K562 (cell line): ENCODE data around the gene ARSK. TPM values are rescaled to one million over a fixed set of nuclear protein-coding genes. Genes with fewer than 3 reads are reported as not detected.
A peak's percentile ranks its signal among the peaks of the same experiment; 100 is the strongest.

ENCODE experiments used
- ADNP ChIP-seq: fragments of 200-800 bp; sonication (Bioruptor generic); IDR thresholded peaks from 2 replicates; pipeline ENCODE4 v1.6.1; 2016; ENCODE audit warnings: missing genetic modification characterization, missing compliant biosample characterization
- BHLHE40 ChIP-seq: IDR thresholded peaks from 2 replicates; pipeline ENCODE4 v1.6.1; 2011; ENCODE audit warnings: low read length, improper control_type of control experiment
- CHCHD3 ChIP-seq: fragments of 250-450 bp; sonication (Bioruptor Pico); IDR thresholded peaks from 2 replicates; pipeline ENCODE4 v2.1.2; 2022; ENCODE audit warnings: mild to moderate bottlenecking
- CSDE1 ChIP-seq, 2 experiments: fragments of 450-650 bp; IDR thresholded peaks; 2 replicates each; pipeline ENCODE4 v1.6.1; 2016; ENCODE audit warnings: mild to moderate bottlenecking in 1 of 2
- HDAC6 ChIP-seq: IDR thresholded peaks from 2 replicates; pipeline ENCODE4 v1.6.1; 2012; ENCODE audit warnings: low read depth, mild to moderate bottlenecking, control low read depth, inconsistent platforms, low read length, moderate library complexity
- IFI16 ChIP-seq: fragments of 250-450 bp; sonication (Bioruptor Pico); IDR thresholded peaks from 2 replicates; pipeline ENCODE4 v2.1.2; 2022; ENCODE audit warnings: mild to moderate bottlenecking, inconsistent platforms
- IRF2 ChIP-seq: sonication (generic); formaldehyde crosslinking; IDR thresholded peaks from 2 replicates; pipeline ENCODE4 v1.8.1; 2022; ENCODE audit warnings: mild to moderate bottlenecking, missing genetic modification reagents
- NCOR1 ChIP-seq: fragments of 450-650 bp; IDR thresholded peaks from 2 replicates; pipeline ENCODE4 v1.6.1; 2016; ENCODE audit warnings: mild to moderate bottlenecking, moderate library complexity
- NELFE ChIP-seq: IDR thresholded peaks from 2 replicates; pipeline ENCODE4 v1.6.1; 2011; ENCODE audit warnings: mild to moderate bottlenecking; ENCODE audit not compliant: insufficient read depth, insufficient read length
- NR2C2 ChIP-seq, 2 experiments: fragments of 200-800 bp in 1 of 2; sonication (Bioruptor generic) in 1 of 2; sonication (generic) in 1 of 2; formaldehyde crosslinking in 1 of 2; IDR thresholded peaks; 2 replicates each; pipeline versions ENCODE4 v1.6.1 to v1.8.0; 2016 to 2022; ENCODE audit warnings: mild to moderate bottlenecking in 1 of 2, missing compliant biosample characterization in 1 of 2, missing genetic modification characterization in 1 of 2, missing genetic modification reagents in 1 of 2
- NUFIP1 ChIP-seq: fragments of 450-650 bp; IDR thresholded peaks from 2 replicates; pipeline ENCODE4 v1.6.1; 2018; ENCODE audit not compliant: partially characterized antibody
- RBM39 ChIP-seq: fragments of 200-400 bp; formaldehyde crosslinking; optimal IDR thresholded peaks from 2 replicates; pipeline ENCODE3; 2018; ENCODE audit warnings: low read depth, low read length
- SRSF1 ChIP-seq: fragments of 200-400 bp; formaldehyde crosslinking; IDR thresholded peaks from 2 replicates; pipeline ENCODE4 v1.6.1; 2017; ENCODE audit warnings: mild to moderate bottlenecking, low read depth, low read length, moderate library complexity
- STAT6 ChIP-seq: sonication (generic); formaldehyde crosslinking; IDR thresholded peaks from 2 replicates; pipeline ENCODE4 v1.8.1; 2023; ENCODE audit warnings: mild to moderate bottlenecking, missing genetic modification reagents
- TAF7 ChIP-seq: fragments of 450-650 bp; IDR thresholded peaks from 2 replicates; pipeline ENCODE4 v1.6.1; 2016; ENCODE audit warnings: missing genetic modification characterization, missing compliant biosample characterization
- ZNF133 ChIP-seq: fragments of 250-450 bp; sonication (Bioruptor Pico); IDR thresholded peaks from 2 replicates; pipeline ENCODE4 v1.4.0; 2020; ENCODE audit warnings: mild to moderate bottlenecking
- polyA plus RNA-seq, 8 experiments: library from polyadenylated mRNA; depleted of rRNA in 4 of 8; stranded (reverse) in 5 of 8; unstranded in 3 of 8; fragments of >200 nt; fragmentation: Nextera tagmentation in 2 of 8; fragmentation: Illumina TruSeq in 1 of 8; extraction: Ambion mirVana in 2 of 8; extraction: Trizol in 1 of 8; gene quantifications; 2 replicates each; pipeline versions ENCODE4 v1.2.1 to v1.2.3, GENCODE V29; 2011 to 2014; ENCODE audit warnings: inconsistent platforms in 1 of 8, missing spikeins in 1 of 8
- total RNA-seq, 7 experiments: library from RNA; depleted of rRNA in 6 of 7; stranded (reverse); fragments of >200 nt in 6 of 7; fragmentation: Illumina TruSeq in 2 of 7; extraction: Trizol in 2 of 7; gene quantifications; 2 replicates each; pipeline versions ENCODE4 v1.2.1 to v1.2.3, GENCODE V29; 2011 to 2021; ENCODE audit warnings: low replicate concordance in 1 of 7
- TF ChIP-seq, protein P1 (sequence below): sonication (generic); formaldehyde crosslinking; IDR thresholded peaks from 2 replicates; pipeline ENCODE4 v1.8.1; 2023; ENCODE audit warnings: mild to moderate bottlenecking, missing genetic modification reagents, moderate library complexity
- TF ChIP-seq, protein P2 (sequence below): sonication (generic); formaldehyde crosslinking; IDR thresholded peaks from 2 replicates; pipeline ENCODE4 v1.8.0; 2023; ENCODE audit warnings: missing genetic modification reagents, mild to moderate bottlenecking, borderline replicate concordance

The ARSK gene
- total and polyA plus RNA-seq, 9 of the 15 experiments (the other 6 are each of a cell fraction or from before 2014, with no cell fraction given): 2.7 to 9.4 (median 7.1) TPM

DNA sequence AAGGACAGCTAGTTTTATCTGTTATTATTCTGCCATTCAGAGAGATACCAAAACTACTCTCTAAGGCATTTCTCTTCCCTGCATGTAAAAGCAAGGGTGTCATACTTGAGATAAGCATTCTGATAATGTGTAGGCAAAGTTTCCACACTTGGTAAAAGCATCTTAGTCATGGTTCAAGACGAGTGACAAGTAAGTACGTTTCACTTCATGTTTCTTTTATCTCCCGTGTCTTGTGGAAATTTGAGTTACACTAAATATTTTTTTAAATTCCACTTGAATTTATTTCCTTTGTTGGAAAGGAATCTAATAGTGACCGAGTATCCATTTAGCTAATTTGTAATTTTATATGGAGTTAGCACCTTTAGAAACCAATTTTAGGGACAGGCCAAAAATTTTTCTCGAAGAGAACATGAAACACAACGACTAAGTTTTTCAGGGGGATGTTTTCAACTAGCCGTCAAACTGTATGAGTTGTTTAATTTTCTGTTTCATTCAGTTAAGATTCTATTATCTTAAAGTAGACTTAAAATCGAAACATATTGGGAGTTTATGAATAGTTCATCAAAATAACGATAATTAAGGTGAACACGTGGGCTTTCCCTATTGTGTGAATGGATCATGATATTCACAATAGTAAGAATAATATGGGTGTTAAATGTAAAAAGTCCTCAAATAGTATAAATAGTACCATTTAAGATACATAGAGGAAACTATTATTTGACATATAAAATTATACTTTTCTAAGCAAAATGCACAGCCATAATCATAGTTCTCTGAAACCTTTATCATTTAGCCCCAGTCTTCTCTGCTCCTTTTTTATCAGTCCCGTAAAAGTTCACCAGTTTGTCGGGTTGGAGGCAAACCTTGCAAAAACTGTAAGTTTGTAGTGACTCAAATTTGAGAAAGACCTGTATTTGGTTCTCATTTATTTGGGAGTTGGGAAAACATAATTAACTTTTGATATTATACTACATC lies 93.3 kb downstream of the ARSK start (continued):
- TF ChIP-seq IRF2 (CRISPR knock-in tag) (no peak), ZNF133 (no peak), TAF7 (tag) (0 out of 2 replicates have a peak, but pooled peaks have one; percentile 36), RBM39 (no peak), HDAC6 (no peak), NELFE (no peak), BHLHE40 (peak; percentile 44; the same call in 1 of the 2 replicates), ADNP (tag) (no peak), NCOR1 (peak; percentile 31; the same call in 1 of the 2 replicates), STAT6 (CRISPR knock-in tag) (no peak), CHCHD3 (CRISPR knock-in tag) (no peak), IFI16 (CRISPR knock-in tag) (no peak), SRSF1 (no peak), NUFIP1 (no peak), NR2C2 (CRISPR knock-in tag; IDR thresholded peaks at IDR 0.05) (no peak), NR2C2 (tag; IDR thresholded peaks at IDR 0.05) (no peak; the same call in 1 of the 2 replicates), CSDE1 (IDR thresholded peaks at IDR 0.05) (no peak)
- TF ChIP-seq, protein P1, sequence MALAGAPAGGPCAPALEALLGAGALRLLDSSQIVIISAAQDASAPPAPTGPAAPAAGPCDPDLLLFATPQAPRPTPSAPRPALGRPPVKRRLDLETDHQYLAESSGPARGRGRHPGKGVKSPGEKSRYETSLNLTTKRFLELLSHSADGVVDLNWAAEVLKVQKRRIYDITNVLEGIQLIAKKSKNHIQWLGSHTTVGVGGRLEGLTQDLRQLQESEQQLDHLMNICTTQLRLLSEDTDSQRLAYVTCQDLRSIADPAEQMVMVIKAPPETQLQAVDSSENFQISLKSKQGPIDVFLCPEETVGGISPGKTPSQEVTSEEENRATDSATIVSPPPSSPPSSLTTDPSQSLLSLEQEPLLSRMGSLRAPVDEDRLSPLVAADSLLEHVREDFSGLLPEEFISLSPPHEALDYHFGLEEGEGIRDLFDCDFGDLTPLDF (CRISPR knock-in tag): no peak
- TF ChIP-seq, protein P2, sequence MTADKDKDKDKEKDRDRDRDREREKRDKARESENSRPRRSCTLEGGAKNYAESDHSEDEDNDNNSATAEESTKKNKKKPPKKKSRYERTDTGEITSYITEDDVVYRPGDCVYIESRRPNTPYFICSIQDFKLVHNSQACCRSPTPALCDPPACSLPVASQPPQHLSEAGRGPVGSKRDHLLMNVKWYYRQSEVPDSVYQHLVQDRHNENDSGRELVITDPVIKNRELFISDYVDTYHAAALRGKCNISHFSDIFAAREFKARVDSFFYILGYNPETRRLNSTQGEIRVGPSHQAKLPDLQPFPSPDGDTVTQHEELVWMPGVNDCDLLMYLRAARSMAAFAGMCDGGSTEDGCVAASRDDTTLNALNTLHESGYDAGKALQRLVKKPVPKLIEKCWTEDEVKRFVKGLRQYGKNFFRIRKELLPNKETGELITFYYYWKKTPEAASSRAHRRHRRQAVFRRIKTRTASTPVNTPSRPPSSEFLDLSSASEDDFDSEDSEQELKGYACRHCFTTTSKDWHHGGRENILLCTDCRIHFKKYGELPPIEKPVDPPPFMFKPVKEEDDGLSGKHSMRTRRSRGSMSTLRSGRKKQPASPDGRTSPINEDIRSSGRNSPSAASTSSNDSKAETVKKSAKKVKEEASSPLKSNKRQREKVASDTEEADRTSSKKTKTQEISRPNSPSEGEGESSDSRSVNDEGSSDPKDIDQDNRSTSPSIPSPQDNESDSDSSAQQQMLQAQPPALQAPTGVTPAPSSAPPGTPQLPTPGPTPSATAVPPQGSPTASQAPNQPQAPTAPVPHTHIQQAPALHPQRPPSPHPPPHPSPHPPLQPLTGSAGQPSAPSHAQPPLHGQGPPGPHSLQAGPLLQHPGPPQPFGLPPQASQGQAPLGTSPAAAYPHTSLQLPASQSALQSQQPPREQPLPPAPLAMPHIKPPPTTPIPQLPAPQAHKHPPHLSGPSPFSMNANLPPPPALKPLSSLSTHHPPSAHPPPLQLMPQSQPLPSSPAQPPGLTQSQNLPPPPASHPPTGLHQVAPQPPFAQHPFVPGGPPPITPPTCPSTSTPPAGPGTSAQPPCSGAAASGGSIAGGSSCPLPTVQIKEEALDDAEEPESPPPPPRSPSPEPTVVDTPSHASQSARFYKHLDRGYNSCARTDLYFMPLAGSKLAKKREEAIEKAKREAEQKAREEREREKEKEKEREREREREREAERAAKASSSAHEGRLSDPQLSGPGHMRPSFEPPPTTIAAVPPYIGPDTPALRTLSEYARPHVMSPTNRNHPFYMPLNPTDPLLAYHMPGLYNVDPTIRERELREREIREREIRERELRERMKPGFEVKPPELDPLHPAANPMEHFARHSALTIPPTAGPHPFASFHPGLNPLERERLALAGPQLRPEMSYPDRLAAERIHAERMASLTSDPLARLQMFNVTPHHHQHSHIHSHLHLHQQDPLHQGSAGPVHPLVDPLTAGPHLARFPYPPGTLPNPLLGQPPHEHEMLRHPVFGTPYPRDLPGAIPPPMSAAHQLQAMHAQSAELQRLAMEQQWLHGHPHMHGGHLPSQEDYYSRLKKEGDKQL (CRISPR knock-in tag): no peak
